ENCODE measurements around the gene ZNF831. TPM values are rescaled to one million over a fixed set of nuclear protein-coding genes. Genes with fewer than 3 reads are reported as not detected.

The ZNF831 gene
- total and polyA plus RNA-seq, 10 of the 15 experiments (the other 5 are each of a cell fraction or from before 2014, with no cell fraction given) = 0.01 to 0.97 (median 0.23) TPM

GRCh38 chr20:59224236-59224635, 60.6 kb downstream of the ZNF831 start:
- H4K20me1 ChIP-seq (ENCODE audit: control insufficient read depth, insufficient read depth) = no peaks in the 10 kb centered on the region
- BruUV-seq (replicated peaks) = no TSS peak
- ChIA-PET SMC1A (ENCODE audit: uncharacterized antibody, unreplicated experiment) (interaction anchor here (1.0 kb wide), 1 partner anchor 357 kb away, joined by 3 read pairs; no protein-coding TSS in a partner anchor), CTCF (interaction anchor here (1.5 to 4.2 kb wide), 2 partner anchors 136 to 353 kb away, joined by 4 to 24 read pairs; no protein-coding TSS in a partner anchor), POLR2A (no interaction called here), RAD21 (ENCODE audit: unreplicated experiment) (interaction anchor here (1.2 kb wide), 1 partner anchor 355 kb away, joined by 4 read pairs; no protein-coding TSS in a partner anchor)
- H2AFZ ChIP-seq (ENCODE audit: control insufficient read depth, low read depth, low read length) = no peak overlapping the region
- intact Hi-C loops (cut with micrococcal nuclease; ENCODE audit: unreplicated experiment) = no loop called here
- H3K4me2 ChIP-seq (ENCODE audit: control insufficient read depth, insufficient read depth) = no peak overlapping the region
- in situ Hi-C loops (cut with MboI) = no loop called here
- no peak for FAIRE-seq
- ATAC-seq = no peak
- peaks cover 8 to 11% of the 10 kb centered on the region in 2 experiments for H3K27me3 ChIP-seq (replicated peaks in 1 of 2; ENCODE audit: control insufficient read depth in 2 of 2, insufficient read depth in 2 of 2, low read length in 1 of 2)
- H3K4me3 ChIP-seq = no peak overlapping the region
- H3K9me3 ChIP-seq (replicated peaks; ENCODE audit: control insufficient read depth, insufficient read depth, low read length) = no peaks in the 10 kb centered on the region
- H3K4me1 ChIP-seq (ENCODE audit: control insufficient read depth, insufficient read depth, low read length) = no peaks in the 10 kb centered on the region
- H3K27ac ChIP-seq (ENCODE audit: control insufficient read depth, insufficient read depth) = no peak overlapping the region
- TF ChIP-seq CBFB (IDR thresholded peaks at IDR 0.05; ENCODE audit: low read depth) = no peak
- no peak for TF ChIP-seq ESRRA (IDR thresholded peaks at IDR 0.05; ENCODE audit: low read length)
- no peak for TF ChIP-seq SKIL (IDR thresholded peaks at IDR 0.05; ENCODE audit: low read depth, poor library complexity, severe bottlenecking)
- TF ChIP-seq BHLHE40 (IDR thresholded peaks at IDR 0.05; ENCODE audit: borderline replicate concordance in 1 of 2, low read depth in 2 of 2, low read length in 1 of 2) = no peak
- no peak for TF ChIP-seq E2F8 (IDR thresholded peaks at IDR 0.05; ENCODE audit: low read depth, partially characterized antibody)
- no peak for TF ChIP-seq CBX5 (IDR thresholded peaks at IDR 0.05; ENCODE audit: low read depth)
- no peak for TF ChIP-seq BACH1 (IDR thresholded peaks at IDR 0.05; ENCODE audit: borderline replicate concordance)
- TF ChIP-seq ZNF274 (IDR thresholded peaks at IDR 0.05; ENCODE audit: insufficient read depth, insufficient read length) = no peak
- no peak for TF ChIP-seq PAX8 (IDR thresholded peaks at IDR 0.05)
- TF ChIP-seq NBN (IDR thresholded peaks at IDR 0.05) = no peak
- no peak for TF ChIP-seq RELA (IDR thresholded peaks at IDR 0.05; ENCODE audit: borderline replicate concordance, partially characterized antibody)
- no peaks in the 10 kb centered on the region for H3K79me2 ChIP-seq (ENCODE audit: control insufficient read depth, insufficient read depth, low read length)
- no peak for DNase-seq (ENCODE audit: low read depth, low spot score)
- 31% methylated on average over 8 of the region's 8 CpGs for WGBS (ENCODE audit: insufficient coverage, insufficient replicate concordance, low lambda C conversion rate, missing lambda C conversion rate)
- no peak overlapping the region for H3K9ac ChIP-seq (ENCODE audit: control insufficient read depth, insufficient read depth, low read length)
- no peaks in the 10 kb centered on the region for H3K36me3 ChIP-seq (ENCODE audit: control insufficient read depth in 2 of 2, insufficient read depth in 2 of 2, low read length in 1 of 2)

Measured in GM12878 (cell line).